ENCODE measurements around the gene CDK19.
A peak's percentile ranks its signal among the peaks of the same experiment; 100 is the strongest.

The CDK19 gene

GRCh38 chr6:110693994-110694393 is 121.3 kb downstream of the CDK19 start:
- no peak for DNase-seq

GRCh38 chr6:110693296-110693695 is 122.0 kb downstream of the CDK19 start:
- DNase-seq, result no peak

GRCh38 chr6:110690916-110691315 is 124.4 kb downstream of the CDK19 start:
- DNase-seq, result no peak

- DNase-seq, result no peak
Observed at GRCh38 chr6:110690106-110690654, 125.1 kb downstream of the CDK19 start.

- no peak for DNase-seq
Observed at GRCh38 chr6:110689275-110689935, 125.9 kb downstream of the CDK19 start.

DNA sequence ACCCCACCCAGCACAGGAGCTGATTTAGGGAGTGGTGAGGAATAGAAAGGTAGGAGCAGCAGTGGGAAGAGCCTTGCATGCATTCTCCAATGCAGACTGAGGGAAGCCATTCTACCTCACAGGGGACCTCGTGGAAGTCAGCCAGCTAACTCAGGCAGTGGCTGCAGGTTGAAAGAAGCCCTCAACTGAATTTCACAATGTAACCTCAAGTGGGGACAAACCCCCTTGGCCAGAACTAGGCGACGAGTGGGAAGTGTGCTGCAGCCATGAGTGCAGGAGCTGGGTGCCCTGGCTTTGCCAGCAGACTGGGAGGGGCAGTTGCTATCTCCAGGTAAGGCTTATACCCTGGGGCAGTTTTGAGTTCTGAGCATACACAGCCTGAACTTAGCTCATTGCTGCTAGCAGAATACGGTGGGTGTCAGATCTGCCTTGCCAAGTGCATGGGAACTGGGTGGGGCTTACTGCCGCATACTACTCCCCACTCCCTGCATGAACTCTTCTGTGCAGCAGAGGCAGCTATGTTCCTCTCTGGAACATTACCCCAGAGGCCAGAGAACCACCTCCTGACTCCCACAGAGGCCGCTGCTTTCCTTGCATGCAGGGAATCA is 126.5 kb downstream of the CDK19 start:
- DNase-seq, result no peak

- DNase-seq, result no peak
Observed at GRCh38 chr6:110687326-110687725, 127.9 kb downstream of the CDK19 start.

GRCh38 chr6:110683241-110683640 is 132.0 kb downstream of the CDK19 start:
- no peak for DNase-seq

DNA sequence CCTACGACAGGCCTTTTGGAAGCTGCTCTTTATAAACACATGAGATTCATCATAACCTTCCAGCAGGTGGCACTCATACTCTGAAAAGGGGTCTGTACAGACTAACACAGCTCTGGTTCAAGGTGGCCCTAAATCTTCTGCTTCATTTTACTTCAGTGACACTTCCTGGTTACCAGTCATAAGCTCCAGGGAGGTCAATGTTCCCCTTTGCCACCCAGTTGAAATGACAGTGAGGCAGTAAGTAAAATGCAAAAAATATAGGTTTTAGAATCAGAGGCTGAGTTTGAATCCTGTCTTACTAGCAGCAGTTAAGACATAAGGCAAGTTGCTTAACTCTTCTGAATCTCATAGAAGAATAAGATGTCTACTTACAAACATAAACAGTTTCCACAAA is 132.8 kb downstream of the CDK19 start:
- DNase-seq, result peak; percentile 53

DNA sequence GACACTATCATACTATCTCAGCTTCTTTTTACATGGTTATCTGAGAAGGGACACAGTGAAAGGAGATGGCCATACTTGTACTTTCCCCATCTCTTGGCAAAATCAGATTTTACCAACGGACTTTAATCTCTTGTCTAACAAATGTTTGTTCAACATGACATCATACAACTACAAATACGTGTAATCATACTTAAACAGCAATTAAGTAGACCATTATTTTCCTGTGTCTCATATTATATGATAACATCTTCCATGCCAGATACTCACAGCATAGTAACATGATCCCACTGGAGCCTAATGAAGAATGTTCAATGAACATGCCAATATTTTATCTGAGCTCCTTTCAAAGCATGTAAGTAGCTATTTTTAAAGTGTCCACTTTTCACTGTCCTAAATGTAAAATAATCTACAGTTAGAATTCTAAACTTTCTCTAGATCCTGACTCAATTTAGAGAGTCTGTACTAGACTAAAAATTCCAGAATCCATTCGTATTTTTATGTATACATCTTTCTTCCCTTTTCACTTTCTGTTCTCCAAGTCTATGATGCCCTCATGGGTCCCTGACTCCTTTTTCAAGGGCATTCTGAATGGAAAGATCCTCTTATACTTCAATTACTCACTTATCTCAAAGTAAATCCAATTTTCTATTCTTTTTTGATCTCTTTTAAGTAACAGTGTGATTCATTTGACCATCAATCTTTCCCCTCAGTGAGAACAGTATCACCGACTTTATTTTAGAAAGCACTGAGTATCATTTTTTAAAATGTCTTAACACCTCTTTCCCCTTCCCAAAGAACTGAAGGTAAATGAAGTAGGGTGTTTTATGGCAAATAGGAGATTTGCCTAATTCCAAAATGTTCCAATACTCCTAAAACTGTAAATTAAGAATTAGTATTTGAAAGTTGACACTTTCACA is 133.5 kb downstream of the CDK19 start:
- no peak for DNase-seq

DNA sequence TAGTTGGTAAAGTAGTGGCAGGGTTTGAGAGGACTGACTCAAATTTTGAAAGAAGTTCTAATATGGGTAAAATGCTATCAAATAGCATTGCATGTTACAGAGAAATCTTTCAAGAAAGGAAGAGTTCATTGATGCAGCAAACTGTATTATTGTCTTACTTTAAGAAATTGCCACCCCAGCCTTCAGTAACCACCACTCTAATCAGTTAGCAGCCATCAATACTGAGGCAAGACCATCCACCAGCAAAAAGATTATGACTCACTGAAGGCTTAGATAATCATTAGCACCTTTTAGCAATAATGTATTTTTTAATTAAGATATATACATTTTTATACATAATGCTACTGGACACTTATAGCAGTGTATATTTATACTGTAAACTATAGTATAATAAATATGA is 138.9 kb downstream of the CDK19 start:
- DNase-seq, result no peak

GRCh38 chr6:110674096-110674495 is 141.2 kb downstream of the CDK19 start:
- no peak for DNase-seq

DNA sequence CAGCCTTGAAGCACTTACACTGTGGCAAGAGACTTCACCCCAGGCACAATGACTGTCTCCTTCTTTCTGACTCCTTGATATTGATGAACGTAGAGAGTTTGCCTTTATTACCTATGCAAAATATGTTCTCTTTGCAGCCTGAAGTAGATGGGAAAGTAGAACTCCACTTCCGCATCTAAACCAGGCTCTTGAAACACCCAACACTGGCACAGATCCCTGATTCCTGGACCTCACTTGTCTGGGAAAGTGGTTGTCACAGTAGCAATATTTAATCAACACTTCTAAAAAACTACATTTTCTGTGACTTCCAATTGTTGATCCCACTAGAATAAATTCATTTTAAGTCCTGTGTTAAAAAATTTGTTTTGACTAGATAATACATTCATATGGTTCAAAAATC is 143.1 kb downstream of the CDK19 start:
- DNase-seq, result no peak

DNA sequence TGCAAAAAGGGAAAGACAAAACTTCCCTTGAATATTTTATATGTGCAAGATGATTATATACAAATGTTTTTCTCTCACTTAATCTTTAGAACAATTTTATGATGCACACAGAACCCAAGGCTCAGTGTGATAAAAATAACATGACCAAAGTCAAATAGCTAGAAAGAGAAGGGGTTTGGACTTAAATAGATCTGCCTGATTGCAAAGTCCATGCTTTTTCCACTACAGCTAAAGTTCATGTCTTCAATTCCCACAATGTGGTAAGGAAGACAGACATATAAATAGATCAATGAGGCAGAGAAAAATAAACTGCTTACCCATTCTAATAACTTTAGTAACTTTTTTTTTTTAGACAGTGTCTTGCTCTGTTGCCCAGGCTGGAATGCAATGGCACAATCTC is 143.8 kb downstream of the CDK19 start:
- no peak for DNase-seq

DNA sequence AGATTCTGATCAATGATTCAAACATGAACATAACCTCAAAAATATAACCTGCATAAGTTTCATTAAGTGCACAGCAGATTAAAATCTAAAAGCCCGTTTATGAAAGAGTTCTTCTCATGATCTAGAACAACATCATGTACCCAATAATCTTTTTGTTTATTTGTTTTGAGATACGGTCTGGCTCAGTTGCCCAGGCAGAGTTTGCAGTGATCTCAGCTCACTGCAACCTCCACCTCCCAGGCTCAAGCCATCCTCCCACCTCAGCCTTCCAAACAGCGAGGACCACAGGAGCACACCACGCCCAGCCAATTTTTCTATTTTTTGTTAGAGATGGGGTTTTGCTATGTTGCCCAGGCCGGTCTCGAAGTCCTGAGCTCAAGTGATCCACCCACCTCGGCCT is 149.7 kb downstream of the CDK19 start:
- no peak for DNase-seq

DNA sequence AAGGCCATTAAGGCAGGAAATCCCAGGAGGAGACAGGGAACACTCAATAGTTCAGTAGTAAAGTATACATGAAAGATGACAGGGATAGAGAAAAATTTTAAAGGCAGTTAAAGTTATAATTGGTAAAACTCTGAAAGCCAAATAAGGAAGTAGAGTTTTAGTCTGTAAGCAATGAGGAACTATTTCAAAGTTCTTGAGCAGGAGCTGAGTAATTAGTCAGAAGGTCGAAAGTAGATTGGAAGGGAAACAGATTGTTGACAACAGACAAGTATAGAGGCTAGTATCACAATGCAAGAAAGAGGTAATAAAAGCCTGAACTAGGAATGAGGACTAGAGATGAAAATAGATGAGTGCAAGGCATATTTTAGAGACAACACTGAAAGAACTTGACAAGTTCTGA is 150.3 kb downstream of the CDK19 start:
- no peak for DNase-seq

- no peak for DNase-seq
Observed at GRCh38 chr6:110662490-110663211, 152.6 kb downstream of the CDK19 start.

- DNase-seq, result no peak
Observed at GRCh38 chr6:110661414-110661813, 153.9 kb downstream of the CDK19 start.

- DNase-seq, result no peak
Observed at GRCh38 chr6:110660066-110660655, 155.1 kb downstream of the CDK19 start.

DNA sequence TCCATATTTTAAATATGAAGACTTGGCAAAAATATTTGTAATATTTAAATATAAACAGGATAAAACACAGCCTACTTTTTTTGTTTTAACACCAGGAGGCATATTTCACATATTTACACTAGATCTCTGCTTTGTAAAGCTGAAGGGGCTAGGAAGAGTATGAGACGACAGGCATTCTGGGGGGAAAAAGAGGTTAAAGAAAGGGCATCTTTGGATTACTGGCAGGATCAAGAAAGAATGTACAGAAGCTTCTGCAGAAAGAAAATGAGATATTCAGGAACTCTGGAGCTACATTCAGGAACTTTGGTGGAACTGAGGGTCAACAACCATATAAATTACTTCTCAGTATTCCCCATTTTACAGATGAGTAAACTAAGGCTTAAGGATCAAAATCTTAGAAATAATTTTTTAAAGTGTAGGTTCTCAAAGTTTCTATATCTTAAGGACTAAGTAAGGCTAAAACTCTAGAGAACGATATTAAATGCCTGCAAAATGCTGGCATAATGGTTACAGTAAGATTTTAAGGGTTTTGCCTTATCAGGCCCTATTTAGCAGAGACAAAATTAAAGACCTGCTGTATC is 156.5 kb downstream of the CDK19 start:
- no peak for DNase-seq

DNA sequence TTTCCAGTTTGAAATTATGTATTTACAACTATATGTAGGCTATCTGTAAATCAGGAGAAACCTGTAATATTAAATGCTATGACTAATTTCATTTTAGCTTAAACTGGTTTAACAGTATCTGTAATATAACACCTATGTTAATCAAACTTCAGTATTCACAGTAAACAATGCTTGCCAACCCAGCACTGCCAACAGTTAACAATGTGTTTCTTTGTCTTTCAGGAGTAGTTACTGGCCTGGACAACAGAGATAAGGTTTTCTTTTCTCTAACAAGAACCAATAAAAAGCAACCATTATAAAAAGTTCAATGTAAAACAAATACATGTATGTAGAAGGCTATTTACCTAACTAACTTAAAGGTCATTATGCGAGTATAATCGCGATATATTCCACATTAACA is 158.8 kb downstream of the CDK19 start:
- DNase-seq, result no peak

GRCh38 chr6:110655821-110656220 is 159.4 kb downstream of the CDK19 start:
- DNase-seq, result no peak

All from right hindlimb (tissue), 1 donor.